GM10248 (cell line): Measurements from ENCODE around the gene KHDRBS1.

Experiments
- CTCF ChIA-PET: fragments of 300-600 bp; sonication (Branson Sonifier 250); formaldehyde crosslinking; extraction: SDS; loops from one replicate; lab custom pipeline; 2021; ENCODE audit warnings: antibody characterized with exemption; lab: Yijun Ruan, JAX
- POLR2A ChIA-PET: fragments of 350-650 bp; sonication (Branson Sonifier 250); formaldehyde crosslinking; extraction: SDS; loops from one replicate; lab custom pipeline; 2020; ENCODE audit warnings: antibody characterized with exemption; lab: Yijun Ruan, JAX
- DNase-seq: peaks from one replicate; pipeline ENCODE4 v3.0.0; 2012; ENCODE audit errors: extremely low spot score
- CTCF ChIP-seq: IDR thresholded peaks from 2 replicates; pipeline ENCODE4 v1.5.1; 2012; ENCODE audit warnings: mild to moderate bottlenecking, low read depth; ENCODE audit errors: extremely low read depth, missing control alignments, control extremely low read depth

Gene KHDRBS1

GRCh38 chr1:32051706-32052105 is 38.0 kb downstream of the KHDRBS1 start:
- ChIA-PET POLR2A (no interaction called here), CTCF (interaction anchor here (1.0 to 3.8 kb wide), 3 partner anchors 10 to 13 kb away, joined by 3 to 23 read pairs (median 4); no protein-coding TSS in a partner anchor)
- DNase-seq: no peak
- TF ChIP-seq CTCF: no peak

- no peak for DNase-seq
- ChIA-PET CTCF (interaction anchor here (0.8 to 4.4 kb wide), 7 partner anchors 9 to 264 kb away, joined by 3 to 23 read pairs (median 9); no protein-coding TSS in a partner anchor), POLR2A (no interaction called here)
- no peak for TF ChIP-seq CTCF
Observed at GRCh38 chr1:32052887-32053286, 39.2 kb downstream of the KHDRBS1 start.

GRCh38 chr1:32055416-32055815 is 41.7 kb downstream of the KHDRBS1 start:
- ChIA-PET CTCF (interaction anchor here (1.4 to 4.4 kb wide), 6 partner anchors 7 to 53 kb away, joined by 5 to 23 read pairs (median 11); partner anchors contain the start of gene TMEM39B), POLR2A (no interaction called here)
- TF ChIP-seq CTCF: no peak
- DNase-seq: no peak

GRCh38 chr1:32056598-32056997 is 42.9 kb downstream of the KHDRBS1 start:
- POLR2A ChIA-PET: no interaction called here
- no peak for DNase-seq
- TF ChIP-seq CTCF: no peak
- CTCF ChIA-PET: interaction anchor here (1.3 to 4.4 kb wide), 6 partner anchors 10 to 93 kb away, joined by 3 to 18 read pairs (median 6); partner anchors contain the start of gene TMEM39B

GRCh38 chr1:32060914-32061313 is 47.2 kb downstream of the KHDRBS1 start:
- ChIA-PET POLR2A (interaction anchor here (1.1 kb wide), 1 partner anchor 47 kb away, joined by 4 read pairs; the partner anchor contains the start of gene KHDRBS1), CTCF (interaction anchor here (0.6 to 2.1 kb wide), 9 partner anchors 10 to 121 kb away, joined by 3 to 7 read pairs (median 3); partner anchors contain the start of gene TMEM39B)
- DNase-seq: no peak
- no peak for TF ChIP-seq CTCF

- no peak for DNase-seq
- CTCF ChIA-PET: interaction anchor here (0.7 to 2.2 kb wide), 28 partner anchors 9 to 396 kb away, joined by 3 to 23 read pairs (median 4); partner anchors contain the start of gene TMEM39B
- POLR2A ChIA-PET: interaction anchor here (2.3 kb wide), 1 partner anchor 10 kb away, joined by 13 read pairs; the partner anchor contains the start of gene TMEM39B
Observed at GRCh38 chr1:32062867-32063230, 49.2 kb downstream of the KHDRBS1 start.

More at GRCh38 chr1:32062867-32063230, 49.2 kb downstream of the KHDRBS1 start:
- TF ChIP-seq CTCF: no peak
